Measurements from ENCODE around the gene EIF4G2. TPM values are rescaled to one million over a fixed set of nuclear protein-coding genes. Genes with fewer than 3 reads are reported as not detected.
A peak's percentile ranks its signal among the peaks of the same experiment; 100 is the strongest.

Gene EIF4G2
- total and polyA plus RNA-seq, 2 of the 8 experiments (the other 6 are each of a cell fraction or from before 2014, with no cell fraction given): 438 to 964 TPM

DNA sequence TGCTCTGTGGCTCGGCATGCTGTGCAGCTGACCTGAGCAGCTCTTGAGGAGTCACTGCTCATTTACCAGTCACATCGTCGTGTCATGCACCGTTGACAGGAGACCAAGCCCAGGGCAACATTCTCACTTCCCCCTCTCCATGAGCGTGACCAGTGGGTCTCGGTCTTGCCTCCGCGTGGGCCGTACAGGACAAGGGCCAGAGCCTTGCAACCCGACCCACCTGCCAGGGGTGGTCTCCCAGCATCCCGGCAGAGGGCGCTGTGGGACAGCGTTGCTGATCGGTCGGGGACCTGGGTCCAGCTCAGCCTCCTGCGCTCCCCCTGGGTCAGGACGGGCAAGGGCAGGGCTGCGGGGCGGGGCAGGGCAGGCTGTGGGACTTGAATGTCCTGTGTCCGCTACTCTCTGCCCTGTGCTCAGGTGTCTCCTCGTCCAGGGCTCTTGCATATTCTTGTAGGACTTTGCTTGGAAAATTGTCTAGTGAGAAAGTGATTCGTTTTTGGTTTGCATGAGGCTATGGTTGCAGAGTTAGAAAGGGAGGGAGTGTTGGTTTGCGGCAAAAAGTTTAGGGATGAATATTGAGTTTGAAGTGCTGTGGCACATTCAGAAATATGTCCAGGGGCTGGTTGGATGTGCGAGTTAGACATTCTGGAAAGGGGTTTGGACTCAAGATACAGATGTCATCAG lies 16.2 kb downstream of the EIF4G2 start (continued):
- TF ChIP-seq ATF2 (IDR thresholded peaks at IDR 0.05; ENCODE audit: low read length) (no peak), SRF (IDR thresholded peaks at IDR 0.05; ENCODE audit: low read depth, low read length) (no peak), TAF1 (IDR thresholded peaks at IDR 0.05; ENCODE audit: low read depth, low read length) (no peak), TAF7 (optimal IDR thresholded peaks at IDR 0.05; ENCODE audit: borderline replicate concordance, low read depth, low read length) (no peak), HDAC6 (IDR thresholded peaks at IDR 0.05; ENCODE audit: low read depth, low read length) (no peak), SUZ12 (IDR thresholded peaks at IDR 0.05; ENCODE audit: low read length) (no peak), TBP (IDR thresholded peaks at IDR 0.05; ENCODE audit: low read depth, low read length) (peak; percentile 38; the same call in 1 of the 2 replicates), GABPA (IDR thresholded peaks at IDR 0.05; ENCODE audit: borderline replicate concordance, insufficient read depth, low read length) (peak; percentile 52; the same call in 1 of the 2 replicates), YY1 (IDR thresholded peaks at IDR 0.05; ENCODE audit: low read depth, low read length) (peak; percentile 67; the same call in 1 of the 2 replicates), SIN3A (conservative IDR thresholded peaks at IDR 0.05 in 1 of 2, IDR thresholded peaks at IDR 0.05 in 1 of 2; ENCODE audit: low read depth in 1 of 2, low read length in 2 of 2) (no peak), CREB1 (IDR thresholded peaks at IDR 0.05) (no peak; the same call in 1 of the 2 replicates), RAD21 (IDR thresholded peaks at IDR 0.05 in 1 of 2, conservative IDR thresholded peaks at IDR 0.05 in 1 of 2; ENCODE audit: low read depth in 2 of 2, low read length in 2 of 2) (peak; percentile 95 to 97), BCL11A (IDR thresholded peaks at IDR 0.05; ENCODE audit: low read depth in 2 of 2, low read length in 2 of 2) (no peak), SIRT6 (IDR thresholded peaks at IDR 0.05; ENCODE audit: low read length) (no peak)
- TF ChIP-seq, protein P1, sequence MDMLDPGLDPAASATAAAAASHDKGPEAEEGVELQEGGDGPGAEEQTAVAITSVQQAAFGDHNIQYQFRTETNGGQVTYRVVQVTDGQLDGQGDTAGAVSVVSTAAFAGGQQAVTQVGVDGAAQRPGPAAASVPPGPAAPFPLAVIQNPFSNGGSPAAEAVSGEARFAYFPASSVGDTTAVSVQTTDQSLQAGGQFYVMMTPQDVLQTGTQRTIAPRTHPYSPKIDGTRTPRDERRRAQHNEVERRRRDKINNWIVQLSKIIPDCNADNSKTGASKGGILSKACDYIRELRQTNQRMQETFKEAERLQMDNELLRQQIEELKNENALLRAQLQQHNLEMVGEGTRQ (IDR thresholded peaks at IDR 0.05; ENCODE audit: low read length): no peak; the same call in 1 of the 2 replicates

All from H1 (cell line).